GM12875 (cell line): ENCODE results near the gene SLC19A1.

ENCODE experiments used
- H3K4me3 ChIP-seq: one replicate; pipeline ENCODE4 v1.5.1; 2011; ENCODE audit warnings: low read depth, low read length, control low read depth
- TF ChIP-seq, protein P1 (sequence below): IDR thresholded peaks from 2 replicates; pipeline ENCODE4 v1.5.1; 2011; ENCODE audit warnings: low read depth, mild to moderate bottlenecking, control low read depth, inconsistent platforms, low read length, moderate library complexity, borderline replicate concordance; ENCODE audit not compliant: insufficient read depth

Gene SLC19A1

DNA sequence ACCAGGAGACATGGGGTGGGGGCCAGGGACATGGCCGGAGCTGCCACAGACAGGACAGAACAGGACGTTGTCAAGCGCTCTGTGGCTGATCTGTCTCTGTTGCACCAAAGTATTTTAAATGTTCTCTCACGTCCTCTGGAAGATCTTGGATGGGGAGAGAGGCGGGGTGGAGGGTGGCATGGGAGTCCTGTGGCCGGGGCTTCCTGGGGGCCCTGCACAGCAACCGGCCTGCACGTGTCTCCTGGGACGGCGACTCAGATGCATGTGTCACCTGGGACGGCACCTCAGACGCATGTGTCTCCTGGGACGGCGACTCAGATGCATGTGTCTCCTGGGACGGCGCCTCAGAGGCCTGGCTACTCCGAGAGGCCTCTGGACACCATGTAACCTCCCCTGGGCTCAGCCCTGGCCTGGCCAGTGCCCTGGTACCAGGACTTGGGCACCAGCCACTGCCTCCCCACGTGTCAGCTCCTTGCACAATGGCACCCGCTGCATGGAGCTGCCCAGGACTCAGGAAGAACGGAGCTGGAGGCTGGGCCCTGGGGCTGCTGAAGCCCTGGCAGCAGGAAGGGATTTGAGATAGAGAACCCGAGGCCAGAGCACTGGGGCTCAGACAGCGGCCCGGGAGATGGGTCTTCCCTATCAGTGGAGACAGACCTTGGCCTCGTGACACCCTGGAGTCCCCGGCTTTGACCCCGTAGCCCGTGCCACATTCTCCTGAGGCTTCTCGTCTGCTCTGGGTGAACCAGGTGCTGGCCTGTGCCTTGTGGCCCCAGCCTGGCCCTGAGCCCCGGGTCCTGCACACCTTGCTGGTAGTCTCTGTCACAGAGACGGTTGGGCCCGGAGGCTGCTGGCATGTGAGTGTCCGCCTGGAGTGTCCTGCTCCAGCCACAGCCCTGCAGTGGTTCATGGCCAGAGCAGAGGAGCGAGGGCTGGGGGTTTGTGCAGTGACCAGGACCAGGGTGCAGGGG is 14.7 kb upstream of the SLC19A1 start:
- H3K4me3 ChIP-seq: no peak overlapping the region

DNA sequence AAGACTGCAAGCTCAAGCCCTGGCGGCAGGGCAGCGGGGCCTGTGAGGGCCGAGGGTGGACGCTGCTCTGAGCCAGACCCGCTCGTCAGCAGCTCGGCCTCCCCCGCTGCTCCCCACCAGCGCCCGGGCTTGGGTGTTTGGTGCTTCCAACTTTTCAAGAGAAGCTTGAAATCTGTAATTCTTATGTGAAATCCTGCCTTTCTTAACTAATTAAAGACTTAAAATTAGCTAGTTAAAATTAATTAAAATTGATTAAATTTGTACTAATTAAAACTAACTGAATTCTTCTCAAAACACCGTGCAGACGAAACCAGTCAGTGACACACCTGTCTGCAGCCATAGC is 14.0 kb upstream of the SLC19A1 start:
- H3K4me3 ChIP-seq: no peak overlapping the region
- TF ChIP-seq, protein P1, sequence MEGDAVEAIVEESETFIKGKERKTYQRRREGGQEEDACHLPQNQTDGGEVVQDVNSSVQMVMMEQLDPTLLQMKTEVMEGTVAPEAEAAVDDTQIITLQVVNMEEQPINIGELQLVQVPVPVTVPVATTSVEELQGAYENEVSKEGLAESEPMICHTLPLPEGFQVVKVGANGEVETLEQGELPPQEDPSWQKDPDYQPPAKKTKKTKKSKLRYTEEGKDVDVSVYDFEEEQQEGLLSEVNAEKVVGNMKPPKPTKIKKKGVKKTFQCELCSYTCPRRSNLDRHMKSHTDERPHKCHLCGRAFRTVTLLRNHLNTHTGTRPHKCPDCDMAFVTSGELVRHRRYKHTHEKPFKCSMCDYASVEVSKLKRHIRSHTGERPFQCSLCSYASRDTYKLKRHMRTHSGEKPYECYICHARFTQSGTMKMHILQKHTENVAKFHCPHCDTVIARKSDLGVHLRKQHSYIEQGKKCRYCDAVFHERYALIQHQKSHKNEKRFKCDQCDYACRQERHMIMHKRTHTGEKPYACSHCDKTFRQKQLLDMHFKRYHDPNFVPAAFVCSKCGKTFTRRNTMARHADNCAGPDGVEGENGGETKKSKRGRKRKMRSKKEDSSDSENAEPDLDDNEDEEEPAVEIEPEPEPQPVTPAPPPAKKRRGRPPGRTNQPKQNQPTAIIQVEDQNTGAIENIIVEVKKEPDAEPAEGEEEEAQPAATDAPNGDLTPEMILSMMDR: no peak

More for the DNA sequence above, 14.7 kb upstream of the SLC19A1 start:
- TF ChIP-seq, protein P1: no peak

DNA sequence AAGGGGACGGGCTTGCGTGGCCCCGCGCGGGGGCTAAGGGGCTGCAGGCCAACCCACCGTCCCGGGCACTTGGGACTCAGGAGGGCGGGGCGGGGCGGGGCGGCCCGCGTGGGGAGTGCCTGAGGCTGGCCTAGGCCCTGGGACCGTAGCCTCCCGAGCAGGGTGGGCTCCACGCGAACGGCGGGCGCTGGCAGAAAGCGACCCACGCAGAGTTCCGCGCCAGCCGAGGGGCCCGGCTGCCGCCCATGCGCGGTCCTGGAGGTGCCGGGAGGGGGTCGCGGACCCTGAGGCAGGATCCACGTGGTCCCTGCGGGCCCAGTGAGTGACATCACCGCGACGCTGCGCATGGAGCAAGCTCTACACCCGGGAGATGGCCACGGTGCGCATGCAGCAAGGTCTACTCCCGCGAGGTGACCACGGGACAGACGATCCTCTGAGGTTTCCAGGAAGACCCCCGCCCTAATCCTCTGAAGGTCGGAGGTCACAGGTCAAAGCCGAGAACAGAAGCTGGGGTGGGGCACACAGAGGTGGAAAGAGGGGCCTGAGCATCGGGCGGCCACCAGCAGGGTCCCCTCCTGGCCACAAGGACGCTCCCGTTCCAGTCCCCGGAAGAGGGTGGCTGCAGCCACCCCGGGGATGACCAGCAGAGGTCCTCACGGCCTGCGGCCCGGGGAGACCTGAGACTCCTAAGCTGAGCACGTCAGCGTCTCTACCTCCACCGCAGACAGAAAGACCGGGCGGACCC is 13.5 kb upstream of the SLC19A1 start:
- peak overlapping the region; percentile 45 for H3K4me3 ChIP-seq
- TF ChIP-seq, protein P1: peak; percentile 94

DNA sequence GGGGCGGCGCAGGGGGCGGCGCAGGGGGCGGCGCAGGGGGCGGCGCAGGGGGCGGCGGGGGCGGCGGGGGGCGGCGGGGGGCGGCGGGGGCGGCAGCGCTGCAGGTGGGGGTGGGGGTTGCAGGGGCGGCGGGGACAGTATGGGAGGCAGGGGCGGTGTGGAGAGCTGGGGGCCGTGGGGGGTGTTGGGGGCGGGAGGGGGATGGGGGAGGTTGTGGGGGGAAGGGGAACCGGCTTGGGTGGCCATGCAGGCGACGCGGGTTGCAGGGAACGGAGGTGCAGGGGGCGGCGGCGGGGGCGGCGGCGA is 13.0 kb upstream of the SLC19A1 start:
- H3K4me3 ChIP-seq: peak overlapping the region; percentile 45
- TF ChIP-seq, protein P1: no peak

DNA sequence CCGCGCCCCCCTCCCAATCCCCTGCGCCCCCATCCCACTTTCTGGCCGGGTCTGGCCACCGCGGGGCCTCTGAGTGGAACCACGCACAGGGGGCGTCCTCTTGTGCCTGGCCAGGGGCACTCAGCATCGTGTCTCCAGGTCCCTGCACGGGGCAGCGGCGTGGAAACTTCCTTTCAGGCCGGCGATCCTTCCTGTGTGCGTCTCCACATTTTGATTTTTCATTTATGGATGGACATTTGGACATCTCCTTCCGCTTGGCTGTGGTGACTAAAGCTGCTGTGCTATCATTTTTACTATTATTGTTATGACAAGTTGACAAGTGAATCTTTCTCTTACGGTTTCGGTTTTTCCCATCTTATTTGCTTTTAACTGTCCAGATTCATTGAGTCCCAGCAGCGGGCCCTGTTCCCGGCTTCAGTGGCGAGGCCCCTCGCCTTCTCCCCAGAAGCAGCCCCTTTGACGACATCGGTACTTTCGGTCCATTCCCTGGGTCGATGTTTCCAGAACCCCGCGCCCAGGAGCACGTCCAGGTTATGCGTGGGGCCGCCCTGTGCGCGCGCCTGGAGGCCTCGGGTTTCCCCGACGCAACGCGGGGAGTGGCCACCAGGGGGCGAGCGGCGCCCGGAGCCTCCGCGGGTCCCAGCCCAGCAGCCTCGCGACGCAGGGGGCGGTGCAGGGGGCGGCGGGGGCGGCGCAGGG is 12.4 kb upstream of the SLC19A1 start:
- TF ChIP-seq, protein P1: peak; percentile 85
- H3K4me3 ChIP-seq: peak overlapping the region; percentile 57

DNA sequence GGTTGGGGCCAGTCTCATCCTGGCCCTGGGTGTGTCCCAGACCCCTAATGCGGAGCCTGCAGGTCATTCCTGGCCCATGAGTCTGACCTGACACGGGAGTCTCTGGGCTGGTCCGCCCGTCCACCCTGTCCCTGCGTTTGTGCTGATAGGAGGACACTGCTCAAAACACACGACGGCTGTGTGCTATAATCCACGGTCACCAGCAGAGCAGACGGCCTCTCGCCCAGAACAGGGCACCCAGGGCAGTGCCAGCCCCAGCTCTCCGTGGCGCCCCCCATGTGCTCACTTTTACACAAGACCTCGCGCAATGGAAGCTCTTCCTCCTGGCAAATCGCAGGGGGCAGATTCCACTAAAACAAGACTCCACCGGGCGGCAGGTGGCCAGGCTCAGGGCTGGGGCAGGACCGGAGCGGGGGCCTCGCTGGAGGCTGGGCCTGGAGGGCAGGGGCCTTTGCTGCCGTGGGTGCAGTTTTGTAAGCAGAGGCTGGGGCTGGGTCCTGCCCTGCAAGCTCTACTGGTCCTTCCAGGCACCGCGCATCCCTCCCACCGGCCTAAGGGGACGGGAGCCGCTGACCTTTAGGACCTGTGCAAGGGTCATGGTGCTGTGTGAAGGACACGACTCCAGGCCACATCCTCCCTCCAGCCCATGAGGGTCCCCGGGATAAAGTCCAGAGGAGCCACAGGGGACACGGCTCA is 10.6 kb upstream of the SLC19A1 start:
- no peak overlapping the region for H3K4me3 ChIP-seq
- TF ChIP-seq, protein P1: no peak
